Measurements from ENCODE around the gene DGKK. TPM values are rescaled to one million over a fixed set of nuclear protein-coding genes. Genes with fewer than 3 reads are reported as not detected.
"Not testable (repeated sequence)": the region's sequence is repeated elsewhere in the genome, so short reads cannot be mapped to it uniquely, and the experiment has no call there.

The DGKK gene
- total RNA-seq, 4 donors from 2014 or later = not detected

DNA sequence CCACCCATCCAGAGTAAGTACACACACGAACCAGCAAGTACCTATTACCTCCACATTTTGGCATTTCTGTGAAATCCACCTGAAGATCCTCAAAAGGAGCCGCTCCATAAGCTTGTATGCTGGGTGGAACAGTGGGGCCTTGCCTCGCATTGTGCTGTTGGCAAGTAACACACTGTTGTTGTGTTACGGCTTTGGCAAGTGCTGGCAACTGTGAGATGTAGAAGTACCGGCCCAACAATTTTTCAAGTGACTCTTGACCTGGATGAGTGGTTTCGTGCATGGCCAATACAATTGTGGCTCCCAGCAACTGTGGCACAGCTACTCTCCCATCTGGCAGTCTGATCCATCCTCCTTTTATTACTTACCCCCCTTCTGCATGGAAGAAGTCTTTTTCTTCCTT lies 137.3 kb downstream of the DGKK start:
- H3K27ac ChIP-seq = no peak overlapping the region
- H3K9me3 ChIP-seq = no peaks in the 10 kb centered on the region
- H3K4me3 ChIP-seq = no peak overlapping the region
- H3K27me3 ChIP-seq = no peaks in the 10 kb centered on the region
- no peak for TF ChIP-seq POLR2A (IDR thresholded peaks at IDR 0.05)
- TF ChIP-seq, protein P1, sequence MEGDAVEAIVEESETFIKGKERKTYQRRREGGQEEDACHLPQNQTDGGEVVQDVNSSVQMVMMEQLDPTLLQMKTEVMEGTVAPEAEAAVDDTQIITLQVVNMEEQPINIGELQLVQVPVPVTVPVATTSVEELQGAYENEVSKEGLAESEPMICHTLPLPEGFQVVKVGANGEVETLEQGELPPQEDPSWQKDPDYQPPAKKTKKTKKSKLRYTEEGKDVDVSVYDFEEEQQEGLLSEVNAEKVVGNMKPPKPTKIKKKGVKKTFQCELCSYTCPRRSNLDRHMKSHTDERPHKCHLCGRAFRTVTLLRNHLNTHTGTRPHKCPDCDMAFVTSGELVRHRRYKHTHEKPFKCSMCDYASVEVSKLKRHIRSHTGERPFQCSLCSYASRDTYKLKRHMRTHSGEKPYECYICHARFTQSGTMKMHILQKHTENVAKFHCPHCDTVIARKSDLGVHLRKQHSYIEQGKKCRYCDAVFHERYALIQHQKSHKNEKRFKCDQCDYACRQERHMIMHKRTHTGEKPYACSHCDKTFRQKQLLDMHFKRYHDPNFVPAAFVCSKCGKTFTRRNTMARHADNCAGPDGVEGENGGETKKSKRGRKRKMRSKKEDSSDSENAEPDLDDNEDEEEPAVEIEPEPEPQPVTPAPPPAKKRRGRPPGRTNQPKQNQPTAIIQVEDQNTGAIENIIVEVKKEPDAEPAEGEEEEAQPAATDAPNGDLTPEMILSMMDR (IDR thresholded peaks at IDR 0.05) = no peak
- no peak for DNase-seq
- H3K36me3 ChIP-seq = no peaks in the 10 kb centered on the region
- H3K4me1 ChIP-seq = no peaks in the 10 kb centered on the region

DNA sequence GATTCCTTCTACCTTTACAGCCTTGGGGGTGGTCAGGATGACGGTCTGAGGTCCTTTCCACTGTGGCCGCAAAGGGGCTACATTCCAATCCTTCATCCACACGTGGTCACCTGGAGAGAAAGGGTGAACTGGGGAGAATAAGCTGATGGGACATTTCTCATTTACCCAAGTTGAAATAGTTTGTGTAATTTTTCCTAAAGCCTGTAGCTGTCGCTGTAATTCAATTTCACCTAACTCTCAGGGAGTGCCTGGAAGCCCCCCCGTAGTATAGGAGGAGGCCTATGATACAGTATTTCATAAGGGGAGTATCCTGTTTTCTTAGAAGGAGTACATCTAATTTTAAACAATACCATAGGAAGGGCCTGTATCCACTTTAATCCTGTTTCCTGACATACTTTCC lies 138.0 kb downstream of the DGKK start:
- DNase-seq, H3K4me3 ChIP-seq, H3K27me3 ChIP-seq, H3K27ac ChIP-seq, H3K9me3 ChIP-seq, H3K4me1 ChIP-seq, H3K36me3 ChIP-seq: not testable (repeated sequence)

DNA sequence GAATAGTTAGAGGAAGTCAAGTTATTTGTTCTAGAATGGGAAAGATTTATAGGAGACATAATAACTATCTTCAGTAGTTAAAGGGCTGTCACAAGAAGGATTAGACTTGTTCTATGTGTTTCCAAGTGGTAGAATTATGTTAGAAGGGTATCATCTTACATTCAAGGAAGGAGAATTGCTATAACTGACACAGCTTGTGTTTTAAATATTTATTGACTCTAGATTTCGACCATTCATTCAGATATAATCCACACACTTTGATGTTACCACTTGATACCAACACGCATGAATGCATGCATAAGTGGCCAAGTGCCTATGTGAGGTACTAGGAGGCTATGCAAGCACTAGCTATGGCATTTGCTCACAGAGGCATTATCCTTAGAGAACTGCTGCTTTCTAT lies 143.4 kb downstream of the DGKK start:
- Histone ChIP-seq H3K4me3 (no peak overlapping the region), H3K27me3 (no peaks in the 10 kb centered on the region), H3K27ac (no peak overlapping the region), H3K36me3 (no peaks in the 10 kb centered on the region), H3K4me1 (no peaks in the 10 kb centered on the region), H3K9me3 (no peaks in the 10 kb centered on the region)
- TF ChIP-seq, protein P1 (IDR thresholded peaks at IDR 0.05) = no peak
- no peak for TF ChIP-seq POLR2A (IDR thresholded peaks at IDR 0.05)
- DNase-seq = no peak

All from Peyer's patch (tissue), 4 donors.